H9 (cell line): ENCODE data around the gene PASD1. TPM values are rescaled to one million over a fixed set of nuclear protein-coding genes. Genes with fewer than 3 reads are reported as not detected.

Experiments used
- DNase-seq: peaks from one replicate; pipeline ENCODE4 v3.0.0-alpha.2; 2017
- H2AFZ ChIP-seq: one replicate; pipeline ENCODE4 v1.6.1; 2013; ENCODE audit warnings: mild to moderate bottlenecking, low read length, control low read depth, moderate library complexity
- H2AK5ac ChIP-seq: 2 replicates; pipeline ENCODE4 v1.6.1; 2013; ENCODE audit warnings: low read length, control low read depth, mixed read lengths; ENCODE audit not compliant: insufficient read length
- H2BK120ac ChIP-seq: one replicate; pipeline ENCODE4 v1.6.1; 2013; ENCODE audit warnings: low read depth, mild to moderate bottlenecking, low read length, control low read depth, inconsistent platforms; ENCODE audit not compliant: poor library complexity, severe bottlenecking
- H2BK12ac ChIP-seq: 2 replicates; pipeline ENCODE4 v1.6.1; 2013; ENCODE audit warnings: low read length, control low read depth, mixed read lengths, low read depth; ENCODE audit not compliant: insufficient read length
- H2BK15ac ChIP-seq: 2 replicates; pipeline ENCODE4 v1.6.1; 2013; ENCODE audit warnings: low read depth, low read length, control low read depth
- H2BK20ac ChIP-seq: one replicate; pipeline ENCODE4 v1.6.1; 2013; ENCODE audit warnings: low read depth, mild to moderate bottlenecking, low read length, control low read depth, inconsistent platforms; ENCODE audit not compliant: poor library complexity, severe bottlenecking
- H2BK5ac ChIP-seq: 2 replicates; pipeline ENCODE4 v1.6.1; 2013; ENCODE audit warnings: low read length, control low read depth, mixed read lengths; ENCODE audit not compliant: insufficient read length
- H3K14ac ChIP-seq: 2 replicates; pipeline ENCODE4 v1.6.1; 2013; ENCODE audit warnings: low read length, control low read depth; ENCODE audit not compliant: insufficient read depth
- H3K18ac ChIP-seq: 2 replicates; pipeline ENCODE4 v1.6.1; 2013; ENCODE audit warnings: low read depth, mild to moderate bottlenecking, mixed read lengths, low read length, control low read depth; ENCODE audit not compliant: insufficient read length
- H3K23ac ChIP-seq: 2 replicates; pipeline ENCODE4 v1.6.1; 2013; ENCODE audit warnings: low read length, control low read depth, mixed read lengths, low read depth; ENCODE audit not compliant: insufficient read length
- H3K23me2 ChIP-seq: 2 replicates; pipeline ENCODE4 v1.6.1; 2013; ENCODE audit warnings: low read depth, mild to moderate bottlenecking, mixed read lengths, low read length, control low read depth; ENCODE audit not compliant: insufficient read length, poor library complexity, severe bottlenecking
- H3K27ac ChIP-seq: 2 replicates; pipeline ENCODE4 v1.5.1; 2013; ENCODE audit warnings: low read length, control low read depth, mixed read lengths, low read depth; ENCODE audit not compliant: insufficient read length
- H3K27me3 ChIP-seq: 2 replicates; pipeline ENCODE4 v1.6.1; 2013; ENCODE audit warnings: low read length, control low read depth, inconsistent platforms; ENCODE audit not compliant: insufficient read depth
- H3K4ac ChIP-seq: 2 replicates; pipeline ENCODE4 v1.6.1; 2013; ENCODE audit warnings: low read depth, mild to moderate bottlenecking, control low read depth, inconsistent platforms, low read length, moderate library complexity
- H3K4me1 ChIP-seq: 2 replicates; pipeline ENCODE4 v1.6.1; 2013; ENCODE audit warnings: low read length, control low read depth, inconsistent platforms; ENCODE audit not compliant: insufficient read depth
- H3K4me2 ChIP-seq: 2 replicates; pipeline ENCODE4 v1.6.1; 2013; ENCODE audit warnings: low read length, control low read depth, mixed read lengths; ENCODE audit not compliant: insufficient read length, insufficient read depth
- H3K56ac ChIP-seq: 2 replicates; pipeline ENCODE4 v1.6.1; 2013; ENCODE audit warnings: low read depth, mild to moderate bottlenecking, mixed read lengths, low read length, control low read depth; ENCODE audit not compliant: insufficient read length
- H3K79me1 ChIP-seq: 2 replicates; pipeline ENCODE4 v1.6.1; 2013; ENCODE audit warnings: low read depth, mild to moderate bottlenecking, moderate library complexity, low read length, control low read depth, inconsistent platforms; ENCODE audit not compliant: insufficient read depth, poor library complexity, severe bottlenecking
- H3K79me2 ChIP-seq: 2 replicates; pipeline ENCODE4 v1.6.1; 2013; ENCODE audit warnings: low read length, control low read depth, inconsistent platforms; ENCODE audit not compliant: insufficient read depth
- H3K9ac ChIP-seq: 2 replicates; pipeline ENCODE4 v1.6.1; 2013; ENCODE audit warnings: low read length, control low read depth, mixed read lengths; ENCODE audit not compliant: insufficient read length; ENCODE audit errors: extremely low read depth
- H3K9me3 ChIP-seq: one replicate; pipeline ENCODE4 v1.6.1; 2013; ENCODE audit warnings: low read depth, low read length, inconsistent platforms; ENCODE audit not compliant: control insufficient read depth
- H3T11ph ChIP-seq: one replicate; pipeline ENCODE4 v1.6.1; 2013; ENCODE audit warnings: mild to moderate bottlenecking, low read length, control low read depth, inconsistent platforms
- H4K20me1 ChIP-seq: one replicate; pipeline ENCODE4 v1.6.1; 2013; ENCODE audit not compliant: control insufficient read depth, insufficient read length, insufficient read depth
- H4K5ac ChIP-seq: 2 replicates; pipeline ENCODE4 v1.6.1; 2013; ENCODE audit warnings: low read depth, mild to moderate bottlenecking, mixed read lengths, low read length, control low read depth; ENCODE audit not compliant: insufficient read length
- H4K8ac ChIP-seq: replicated peaks from 2 replicates; pipeline ENCODE4 v1.6.1; 2013; ENCODE audit warnings: low read length, control low read depth, mixed read lengths, low read depth; ENCODE audit not compliant: insufficient read length
- H4K91ac ChIP-seq: 2 replicates; pipeline ENCODE4 v1.6.1; 2013; ENCODE audit warnings: low read depth, mild to moderate bottlenecking, moderate library complexity, mixed read lengths, low read length, control low read depth; ENCODE audit not compliant: insufficient read length
- H3K27ac Mint-ChIP-seq, 3 experiments: 2 replicates in 2 of 3; 3 replicates in 1 of 3; pipeline ENCODE4 v1.8.0; 2020 to 2021; ENCODE audit warnings: mixed read lengths in 3 of 3, mild to moderate bottlenecking in 1 of 3, moderate library complexity in 1 of 3
- H3K27me3 Mint-ChIP-seq: 2 replicates; pipeline ENCODE4 v1.8.0; 2021; ENCODE audit warnings: low read depth, mild to moderate bottlenecking, moderate library complexity, mixed read lengths
- H3K36me3 Mint-ChIP-seq, 3 experiments: 2 replicates in 2 of 3; 3 replicates in 1 of 3; pipeline ENCODE4 v1.8.0; 2020 to 2021; ENCODE audit warnings: low read depth in 3 of 3, mixed read lengths in 3 of 3; ENCODE audit not compliant: insufficient read depth in 1 of 3
- H3K4me1 Mint-ChIP-seq, 2 experiments: 2 replicates each; pipeline ENCODE4 v1.8.0; 2020; ENCODE audit warnings: mixed read lengths in 2 of 2
- H3K4me3 Mint-ChIP-seq, 2 experiments: 2 replicates in 1 of 2; 3 replicates in 1 of 2; pipeline ENCODE4 v1.8.0; 2020 to 2021; ENCODE audit warnings: mild to moderate bottlenecking in 2 of 2, mixed read lengths in 2 of 2, moderate library complexity in 1 of 2
- H3K9me3 Mint-ChIP-seq, 2 experiments: 2 replicates in 1 of 2; 3 replicates in 1 of 2; pipeline ENCODE4 v1.8.0; 2020; ENCODE audit warnings: mild to moderate bottlenecking in 2 of 2, mixed read lengths in 2 of 2, moderate library complexity in 1 of 2
- WGBS: extraction: QIAGEN DNeasy Blood & Tissue Kit; methylation state at CpG from one replicate; pipeline ENCODE4 v1.1.7; 2013; ENCODE audit warnings: missing lambda C conversion rate, low lambda C conversion rate, mixed read lengths; ENCODE audit not compliant: insufficient read length; ENCODE audit errors: extremely low coverage; 5-methylcytosine and 5-hydroxymethylcytosine counted together
- long read RNA-seq: library from polyadenylated mRNA; unstranded; transcript quantifications from one replicate; pipeline ENCODE4 v2.0.0, GENCODE V29; 2020
- total RNA-seq: library from RNA; stranded (reverse); gene quantifications from 2 replicates; pipeline ENCODE4 v1.2.1, GENCODE V29; 2021
- TF ChIP-seq, protein P1 (sequence below): fragments of 200-600 bp; sonication (generic); conservative IDR thresholded peaks from 3 replicates; pipeline ENCODE4 v1.8.0; 2021; ENCODE audit warnings: antibody characterized with exemption, mild to moderate bottlenecking

The PASD1 gene
- total RNA-seq: not detected in 2 replicates
- long read RNA-seq: 0 reads

DNA sequence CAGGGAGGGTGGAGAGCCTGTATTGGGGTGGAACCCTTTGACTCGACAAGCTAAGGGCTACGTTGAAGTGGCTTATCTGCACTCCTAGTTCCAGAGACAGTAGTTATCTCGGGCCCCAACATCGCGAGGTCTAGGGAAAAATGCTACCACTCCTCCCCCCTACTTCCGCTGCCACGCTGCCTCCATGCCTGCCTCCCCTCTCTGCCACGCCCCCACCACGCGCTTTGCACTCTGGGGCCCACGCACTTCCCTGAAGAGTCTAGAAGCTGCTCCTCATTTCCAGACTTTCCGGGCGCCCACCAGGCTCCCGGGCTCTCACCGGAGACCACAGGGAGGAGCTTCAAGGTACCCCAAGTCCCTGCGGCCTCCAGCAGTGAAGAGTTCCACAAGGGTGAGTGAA, at the start of gene PASD1:
Gene PASD1, plus strand, starts transcription at position 227 of the 400 bp plus-strand sequence. CDS start 37,879 bp downstream, outside the sequence.
- TF ChIP-seq, protein P1, sequence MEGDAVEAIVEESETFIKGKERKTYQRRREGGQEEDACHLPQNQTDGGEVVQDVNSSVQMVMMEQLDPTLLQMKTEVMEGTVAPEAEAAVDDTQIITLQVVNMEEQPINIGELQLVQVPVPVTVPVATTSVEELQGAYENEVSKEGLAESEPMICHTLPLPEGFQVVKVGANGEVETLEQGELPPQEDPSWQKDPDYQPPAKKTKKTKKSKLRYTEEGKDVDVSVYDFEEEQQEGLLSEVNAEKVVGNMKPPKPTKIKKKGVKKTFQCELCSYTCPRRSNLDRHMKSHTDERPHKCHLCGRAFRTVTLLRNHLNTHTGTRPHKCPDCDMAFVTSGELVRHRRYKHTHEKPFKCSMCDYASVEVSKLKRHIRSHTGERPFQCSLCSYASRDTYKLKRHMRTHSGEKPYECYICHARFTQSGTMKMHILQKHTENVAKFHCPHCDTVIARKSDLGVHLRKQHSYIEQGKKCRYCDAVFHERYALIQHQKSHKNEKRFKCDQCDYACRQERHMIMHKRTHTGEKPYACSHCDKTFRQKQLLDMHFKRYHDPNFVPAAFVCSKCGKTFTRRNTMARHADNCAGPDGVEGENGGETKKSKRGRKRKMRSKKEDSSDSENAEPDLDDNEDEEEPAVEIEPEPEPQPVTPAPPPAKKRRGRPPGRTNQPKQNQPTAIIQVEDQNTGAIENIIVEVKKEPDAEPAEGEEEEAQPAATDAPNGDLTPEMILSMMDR: no peak
- Histone ChIP-seq H4K20me1 (no peaks in the 10 kb centered on the region), H3K4me1 (no peaks in the 10 kb centered on the region), H2BK15ac (no peak within 1 kb of the TSS), H3K23me2 (no peaks in the 10 kb centered on the region), H4K5ac (no peak within 1 kb of the TSS), H3K18ac (no peak within 1 kb of the TSS), H4K91ac (no peak within 1 kb of the TSS), H3K27me3 (no peaks in the 10 kb centered on the region), H2BK20ac (no peak within 1 kb of the TSS), H3K23ac (no peak within 1 kb of the TSS), H2BK12ac (no peak within 1 kb of the TSS), H2BK120ac (no peak within 1 kb of the TSS), H3K4ac (no peak within 1 kb of the TSS), H3K79me2 (no peaks in the 10 kb centered on the region), H3K9me3 (peaks cover 8% of the 10 kb centered on the region), H3K79me1 (no peaks in the 10 kb centered on the region), H4K8ac (no peak within 1 kb of the TSS), H2AFZ (no peak within 1 kb of the TSS), H3T11ph (no peak within 1 kb of the TSS), H3K4me2 (no peak within 1 kb of the TSS), H2AK5ac (no peak within 1 kb of the TSS), H3K14ac (no peak within 1 kb of the TSS), H2BK5ac (no peak within 1 kb of the TSS), H3K27ac (no peak within 1 kb of the TSS), H3K56ac (no peak within 1 kb of the TSS), H3K9ac (no peak within 1 kb of the TSS)
- Mint-ChIP-seq H3K36me3 (peaks cover 8 to 16% (median 9%) of the 10 kb centered on the region in 3 experiments), H3K4me3 (no peak within 1 kb of the TSS), H3K4me1 (no peaks in the 10 kb centered on the region), H3K9me3 (peaks cover 63 to 70% of the 10 kb centered on the region in 2 experiments), H3K27ac (no peak within 1 kb of the TSS), H3K27me3 (peaks cover 9% of the 10 kb centered on the region)
- no peak for DNase-seq
- WGBS: no CpG with 5 or more reads among the region's 16 CpGs
